ENCODE data around the gene CYBB.

DNA sequence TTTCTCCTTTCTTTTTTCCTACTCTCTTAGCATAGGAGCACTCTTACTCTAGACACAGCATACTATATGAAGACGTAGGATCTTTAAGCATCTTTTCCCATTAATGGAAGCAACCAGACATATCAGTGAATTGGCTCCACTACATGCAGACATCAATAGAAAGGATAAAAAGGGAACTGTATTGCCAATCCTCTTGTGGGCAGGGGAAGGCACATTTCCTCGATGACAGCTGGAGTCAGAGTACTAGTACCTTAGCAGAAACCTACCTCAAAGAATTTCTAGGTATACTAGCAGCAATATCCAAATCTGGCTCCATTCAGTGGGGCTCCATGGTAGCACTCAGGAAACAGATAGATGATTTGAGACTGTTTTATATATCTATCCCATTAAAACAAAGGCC, 20.1 kb downstream of the CYBB start:
- TF ChIP-seq RARB (CRISPR knock-in tag; IDR thresholded peaks at IDR 0.05), result no peak
- no peak for TF ChIP-seq BACH2 (CRISPR knock-in tag; IDR thresholded peaks at IDR 0.05; ENCODE audit: borderline replicate concordance)
- TF ChIP-seq ZNF70 (CRISPR knock-in tag; IDR thresholded peaks at IDR 0.05), result no peak
- no peak for TF ChIP-seq ZNF8 (CRISPR knock-in tag; IDR thresholded peaks at IDR 0.05)
- TF ChIP-seq ZFP3 (CRISPR knock-in tag; IDR thresholded peaks at IDR 0.05), result no peak
- TF ChIP-seq, protein P1, sequence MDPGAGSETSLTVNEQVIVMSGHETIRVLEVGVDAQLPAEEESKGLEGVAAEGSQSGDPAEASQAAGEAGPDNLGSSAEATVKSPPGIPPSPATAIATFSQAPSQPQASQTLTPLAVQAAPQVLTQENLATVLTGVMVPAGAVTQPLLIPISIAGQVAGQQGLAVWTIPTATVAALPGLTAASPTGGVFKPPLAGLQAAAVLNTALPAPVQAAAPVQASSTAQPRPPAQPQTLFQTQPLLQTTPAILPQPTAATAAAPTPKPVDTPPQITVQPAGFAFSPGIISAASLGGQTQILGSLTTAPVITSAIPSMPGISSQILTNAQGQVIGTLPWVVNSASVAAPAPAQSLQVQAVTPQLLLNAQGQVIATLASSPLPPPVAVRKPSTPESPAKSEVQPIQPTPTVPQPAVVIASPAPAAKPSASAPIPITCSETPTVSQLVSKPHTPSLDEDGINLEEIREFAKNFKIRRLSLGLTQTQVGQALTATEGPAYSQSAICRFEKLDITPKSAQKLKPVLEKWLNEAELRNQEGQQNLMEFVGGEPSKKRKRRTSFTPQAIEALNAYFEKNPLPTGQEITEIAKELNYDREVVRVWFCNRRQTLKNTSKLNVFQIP (CRISPR knock-in tag; IDR thresholded peaks at IDR 0.05; ENCODE audit: borderline replicate concordance, low read depth), result no peak
- TF ChIP-seq TOX (CRISPR knock-in tag; IDR thresholded peaks at IDR 0.05; ENCODE audit: borderline replicate concordance), result no peak
- no peak for TF ChIP-seq ZFP30 (CRISPR knock-in tag; IDR thresholded peaks at IDR 0.05)
- no peak for TF ChIP-seq ARNTL (CRISPR knock-in tag; IDR thresholded peaks at IDR 0.05; ENCODE audit: borderline replicate concordance, low read depth)
- TF ChIP-seq TCF4 (CRISPR knock-in tag; IDR thresholded peaks at IDR 0.05; ENCODE audit: borderline replicate concordance), result no peak
- no peak for TF ChIP-seq ZNF565 (CRISPR knock-in tag; conservative IDR thresholded peaks at IDR 0.05; ENCODE audit: low read depth)
- no peak for TF ChIP-seq SNAI2 (CRISPR knock-in tag; IDR thresholded peaks at IDR 0.05)
- TF ChIP-seq, protein P2, sequence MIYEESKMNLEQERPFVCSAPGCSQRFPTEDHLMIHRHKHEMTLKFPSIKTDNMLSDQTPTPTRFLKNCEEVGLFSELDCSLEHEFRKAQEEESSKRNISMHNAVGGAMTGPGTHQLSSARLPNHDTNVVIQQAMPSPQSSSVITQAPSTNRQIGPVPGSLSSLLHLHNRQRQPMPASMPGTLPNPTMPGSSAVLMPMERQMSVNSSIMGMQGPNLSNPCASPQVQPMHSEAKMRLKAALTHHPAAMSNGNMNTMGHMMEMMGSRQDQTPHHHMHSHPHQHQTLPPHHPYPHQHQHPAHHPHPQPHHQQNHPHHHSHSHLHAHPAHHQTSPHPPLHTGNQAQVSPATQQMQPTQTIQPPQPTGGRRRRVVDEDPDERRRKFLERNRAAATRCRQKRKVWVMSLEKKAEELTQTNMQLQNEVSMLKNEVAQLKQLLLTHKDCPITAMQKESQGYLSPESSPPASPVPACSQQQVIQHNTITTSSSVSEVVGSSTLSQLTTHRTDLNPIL (CRISPR knock-in tag; IDR thresholded peaks at IDR 0.05; ENCODE audit: low read depth), result no peak
